ENCODE data around the gene CDC14B. TPM values are rescaled to one million over a fixed set of nuclear protein-coding genes. Genes with fewer than 3 reads are reported as not detected.

CDC14B gene
- total RNA-seq, 1 experiment from 2014 or later = 28.4 TPM

DNA sequence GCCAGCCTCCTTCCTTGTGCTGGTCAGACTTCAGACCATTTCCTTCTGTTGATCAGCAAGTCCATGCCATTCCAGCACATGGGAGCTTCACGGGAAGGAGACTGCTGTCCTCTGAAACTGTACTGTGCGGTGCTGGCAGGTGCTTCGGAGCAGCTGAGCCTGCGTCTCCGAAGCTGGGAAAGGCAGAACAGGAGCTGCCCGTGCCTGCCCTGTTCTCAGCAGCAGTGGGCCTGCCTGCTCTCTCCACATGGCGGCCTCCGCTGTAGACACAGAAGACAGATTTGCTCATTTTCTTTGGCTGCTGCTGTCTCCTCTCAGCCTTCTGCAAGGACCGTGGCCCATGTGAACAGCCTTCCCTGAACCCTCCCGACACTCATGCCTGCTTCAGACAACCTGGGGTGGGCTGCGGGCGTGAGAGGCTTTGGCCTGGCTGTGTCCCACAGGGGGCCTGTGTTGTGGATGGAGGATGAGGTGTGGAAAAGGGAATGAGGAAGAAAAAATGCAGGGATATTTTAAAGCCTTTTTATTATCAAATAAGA, 126.6 kb downstream of the CDC14B start:
- Histone ChIP-seq H3K27me3 (ENCODE audit: insufficient read depth, low read length) (no peaks in the 10 kb centered on the region), H2BK20ac (ENCODE audit: low read depth, low read length, poor library complexity, severe bottlenecking) (no peak overlapping the region), H3K14ac (ENCODE audit: insufficient read depth, low read length) (no peak overlapping the region; the same call in 1 of the 2 replicates), H3K9me3 (ENCODE audit: control insufficient read depth, low read depth, low read length) (no peaks in the 10 kb centered on the region), H3K79me1 (ENCODE audit: insufficient read depth, low read depth, low read length, poor library complexity, severe bottlenecking) (no peaks in the 10 kb centered on the region), H3K18ac (ENCODE audit: insufficient read length, low read depth, low read length) (no peak overlapping the region), H3K27ac (ENCODE audit: insufficient read length, low read depth, low read length) (no peak overlapping the region), H3K4ac (ENCODE audit: low read depth, low read length) (no peak overlapping the region), H2AK5ac (ENCODE audit: insufficient read length, low read length) (no peak overlapping the region), H3T11ph (ENCODE audit: low read length) (no peak overlapping the region), H3K79me2 (ENCODE audit: insufficient read depth, low read length) (no peaks in the 10 kb centered on the region), H3K56ac (ENCODE audit: insufficient read length, low read depth, low read length) (no peak overlapping the region), H4K8ac (replicated peaks; ENCODE audit: insufficient read length, low read depth, low read length) (no peak overlapping the region), H2BK12ac (ENCODE audit: insufficient read length, low read depth, low read length) (no peak overlapping the region), H3K23me2 (ENCODE audit: insufficient read length, low read depth, low read length, poor library complexity, severe bottlenecking) (no peaks in the 10 kb centered on the region), H2BK5ac (ENCODE audit: insufficient read length, low read length) (no peak overlapping the region), H4K5ac (ENCODE audit: insufficient read length, low read depth, low read length) (no peak overlapping the region), H3K9ac (ENCODE audit: extremely low read depth, insufficient read length, low read length) (no peak overlapping the region), H3K23ac (ENCODE audit: insufficient read length, low read depth, low read length) (no peak overlapping the region), H3K4me1 (ENCODE audit: insufficient read depth, low read length) (peaks cover 4% of the 10 kb centered on the region; the same call in 1 of the 2 replicates), H4K20me1 (ENCODE audit: control insufficient read depth, insufficient read depth, insufficient read length) (no peaks in the 10 kb centered on the region), H2AFZ (ENCODE audit: low read length) (no peak overlapping the region), H2BK120ac (ENCODE audit: low read depth, low read length, poor library complexity, severe bottlenecking) (no peak overlapping the region), H4K91ac (ENCODE audit: insufficient read length, low read depth, low read length) (no peak overlapping the region), H2BK15ac (ENCODE audit: low read depth, low read length) (no peak overlapping the region), H3K4me2 (ENCODE audit: insufficient read depth, insufficient read length, low read length) (no peak overlapping the region)
- peaks cover 8 to 35% (median 29%) of the 10 kb centered on the region in 3 experiments for H3K36me3 Mint-ChIP-seq (ENCODE audit: insufficient read depth in 1 of 3, low read depth in 3 of 3)
- no peak overlapping the region for H3K4me3 Mint-ChIP-seq
- H3K9me3 Mint-ChIP-seq = no peaks in the 10 kb centered on the region
- DNase-seq = no peak
- H3K27ac Mint-ChIP-seq = peak overlapping the region in 1 of 3 experiments; percentile 7; a peak in 1 of 7 replicates
- peaks cover 6 to 15% of the 10 kb centered on the region in 2 experiments; a peak in 3 of 4 replicates for H3K4me1 Mint-ChIP-seq
- no CpG with 5 or more reads among the region's 12 CpGs for WGBS (ENCODE audit: extremely low coverage, insufficient read length, low lambda C conversion rate)
- H3K27me3 Mint-ChIP-seq (ENCODE audit: low read depth) = no peaks in the 10 kb centered on the region
- TF ChIP-seq, protein P1, sequence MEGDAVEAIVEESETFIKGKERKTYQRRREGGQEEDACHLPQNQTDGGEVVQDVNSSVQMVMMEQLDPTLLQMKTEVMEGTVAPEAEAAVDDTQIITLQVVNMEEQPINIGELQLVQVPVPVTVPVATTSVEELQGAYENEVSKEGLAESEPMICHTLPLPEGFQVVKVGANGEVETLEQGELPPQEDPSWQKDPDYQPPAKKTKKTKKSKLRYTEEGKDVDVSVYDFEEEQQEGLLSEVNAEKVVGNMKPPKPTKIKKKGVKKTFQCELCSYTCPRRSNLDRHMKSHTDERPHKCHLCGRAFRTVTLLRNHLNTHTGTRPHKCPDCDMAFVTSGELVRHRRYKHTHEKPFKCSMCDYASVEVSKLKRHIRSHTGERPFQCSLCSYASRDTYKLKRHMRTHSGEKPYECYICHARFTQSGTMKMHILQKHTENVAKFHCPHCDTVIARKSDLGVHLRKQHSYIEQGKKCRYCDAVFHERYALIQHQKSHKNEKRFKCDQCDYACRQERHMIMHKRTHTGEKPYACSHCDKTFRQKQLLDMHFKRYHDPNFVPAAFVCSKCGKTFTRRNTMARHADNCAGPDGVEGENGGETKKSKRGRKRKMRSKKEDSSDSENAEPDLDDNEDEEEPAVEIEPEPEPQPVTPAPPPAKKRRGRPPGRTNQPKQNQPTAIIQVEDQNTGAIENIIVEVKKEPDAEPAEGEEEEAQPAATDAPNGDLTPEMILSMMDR (conservative IDR thresholded peaks at IDR 0.05) = no peak
